AG09319 (cell line): Measurements from ENCODE around the gene COL23A1.

Source experiments
- DNase-seq: peaks from one replicate; pipeline ENCODE4 v3.0.0-alpha.2; 2010; ENCODE audit warnings: low read depth; ENCODE audit errors: extremely low read depth
- TF ChIP-seq, protein P1 (sequence below): IDR thresholded peaks from 2 replicates; pipeline ENCODE4 v1.5.1; 2011; ENCODE audit warnings: low read depth, mild to moderate bottlenecking, inconsistent platforms, low read length, moderate library complexity

The COL23A1 gene

DNA sequence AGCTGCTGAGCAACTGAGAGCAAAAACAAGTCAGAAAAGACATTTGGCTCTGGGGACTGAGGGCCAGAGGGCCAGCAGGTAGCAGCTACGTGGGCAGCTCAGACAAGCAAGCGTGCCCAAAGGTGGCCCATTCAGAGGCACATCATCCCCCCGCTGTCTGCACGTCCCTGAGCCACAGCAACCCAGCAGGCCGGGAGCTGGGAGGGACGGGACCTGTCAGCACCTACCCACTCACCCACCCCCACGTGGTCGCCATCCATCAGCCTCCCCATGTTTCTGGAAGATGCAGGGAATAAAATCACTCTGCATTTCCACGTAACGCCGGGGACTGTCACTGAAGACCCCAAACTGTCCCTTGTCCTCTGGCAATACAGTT lies 167.8 kb downstream of the COL23A1 start:
- TF ChIP-seq, protein P1, sequence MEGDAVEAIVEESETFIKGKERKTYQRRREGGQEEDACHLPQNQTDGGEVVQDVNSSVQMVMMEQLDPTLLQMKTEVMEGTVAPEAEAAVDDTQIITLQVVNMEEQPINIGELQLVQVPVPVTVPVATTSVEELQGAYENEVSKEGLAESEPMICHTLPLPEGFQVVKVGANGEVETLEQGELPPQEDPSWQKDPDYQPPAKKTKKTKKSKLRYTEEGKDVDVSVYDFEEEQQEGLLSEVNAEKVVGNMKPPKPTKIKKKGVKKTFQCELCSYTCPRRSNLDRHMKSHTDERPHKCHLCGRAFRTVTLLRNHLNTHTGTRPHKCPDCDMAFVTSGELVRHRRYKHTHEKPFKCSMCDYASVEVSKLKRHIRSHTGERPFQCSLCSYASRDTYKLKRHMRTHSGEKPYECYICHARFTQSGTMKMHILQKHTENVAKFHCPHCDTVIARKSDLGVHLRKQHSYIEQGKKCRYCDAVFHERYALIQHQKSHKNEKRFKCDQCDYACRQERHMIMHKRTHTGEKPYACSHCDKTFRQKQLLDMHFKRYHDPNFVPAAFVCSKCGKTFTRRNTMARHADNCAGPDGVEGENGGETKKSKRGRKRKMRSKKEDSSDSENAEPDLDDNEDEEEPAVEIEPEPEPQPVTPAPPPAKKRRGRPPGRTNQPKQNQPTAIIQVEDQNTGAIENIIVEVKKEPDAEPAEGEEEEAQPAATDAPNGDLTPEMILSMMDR = no peak
- DNase-seq = no peak

DNA sequence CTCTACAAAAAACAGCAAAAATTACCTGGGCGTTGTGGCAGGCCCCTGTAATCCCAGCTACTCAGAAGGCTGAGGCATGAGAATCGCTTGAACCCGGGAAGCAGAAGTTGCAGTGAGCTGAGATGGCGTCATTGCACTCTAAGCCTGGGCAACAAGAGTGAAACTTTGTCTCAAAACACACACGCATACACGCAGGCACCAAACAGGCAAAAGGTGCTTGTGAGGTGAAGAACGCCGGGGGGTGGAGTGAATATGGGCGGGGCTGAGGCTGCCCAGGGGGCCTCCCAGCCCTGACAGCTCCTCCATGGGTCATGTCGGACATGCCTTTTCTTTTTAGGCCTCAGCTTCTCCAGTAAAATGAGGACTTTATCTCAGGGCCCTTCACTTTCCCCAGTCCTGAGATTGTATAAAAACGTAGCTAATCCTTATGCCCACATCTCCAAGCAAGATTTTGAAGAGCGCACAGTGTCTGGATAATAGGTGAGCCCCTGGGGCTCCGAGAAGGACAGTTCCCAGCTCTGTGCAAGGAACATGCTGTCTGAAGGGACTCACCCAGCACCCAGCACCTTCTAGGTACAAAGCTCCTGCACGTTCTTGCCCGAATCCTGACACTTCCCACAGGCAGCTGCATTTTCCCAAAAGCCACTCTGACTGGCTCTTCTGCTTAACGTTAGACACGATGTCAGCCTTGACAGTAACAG lies 168.3 kb downstream of the COL23A1 start:
- TF ChIP-seq, protein P1 = no peak
- DNase-seq = no peak

DNA sequence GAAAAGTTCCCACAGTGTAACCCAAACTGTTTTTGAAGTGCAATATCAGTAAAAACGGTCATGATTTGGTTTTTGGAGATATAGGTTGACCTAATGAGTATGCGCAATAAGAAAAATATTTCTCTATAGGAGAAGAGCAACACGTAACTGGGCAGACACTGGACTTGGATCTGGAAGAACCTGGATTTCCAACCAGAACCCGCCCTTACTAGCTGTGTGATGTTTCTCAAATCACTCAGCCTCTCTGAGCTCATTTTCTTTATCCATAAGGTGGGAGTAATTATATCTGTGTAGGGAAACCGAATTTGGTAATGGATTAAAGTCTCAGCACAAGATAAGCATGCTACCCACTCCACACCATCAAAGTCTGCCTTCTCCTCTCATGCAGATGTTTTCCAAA lies 169.1 kb downstream of the COL23A1 start:
- no peak for DNase-seq
- TF ChIP-seq, protein P1 = no peak

DNA sequence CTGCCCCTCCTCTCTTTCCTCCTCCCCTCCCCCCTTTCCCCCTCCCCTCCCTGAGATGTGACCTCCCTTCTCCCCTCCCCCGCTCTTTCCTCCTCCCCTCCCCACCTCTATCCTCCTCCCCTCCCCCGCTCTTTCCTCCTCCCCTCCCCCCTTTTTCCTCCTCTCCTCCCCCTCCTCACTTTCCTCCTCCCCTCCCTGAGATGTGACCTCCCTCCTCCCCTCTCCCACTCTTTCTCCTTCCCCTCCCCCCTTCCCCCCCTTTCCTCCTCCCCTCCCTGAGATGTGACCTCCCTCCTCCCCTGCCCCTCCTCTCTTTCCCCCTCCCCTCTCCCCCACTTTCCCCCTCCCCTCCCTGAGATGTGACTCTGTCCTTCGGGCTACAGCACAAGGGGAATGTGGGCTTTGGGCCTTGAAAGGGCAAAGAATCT lies 169.8 kb downstream of the COL23A1 start:
- TF ChIP-seq, protein P1 = no peak
- no peak for DNase-seq

DNA sequence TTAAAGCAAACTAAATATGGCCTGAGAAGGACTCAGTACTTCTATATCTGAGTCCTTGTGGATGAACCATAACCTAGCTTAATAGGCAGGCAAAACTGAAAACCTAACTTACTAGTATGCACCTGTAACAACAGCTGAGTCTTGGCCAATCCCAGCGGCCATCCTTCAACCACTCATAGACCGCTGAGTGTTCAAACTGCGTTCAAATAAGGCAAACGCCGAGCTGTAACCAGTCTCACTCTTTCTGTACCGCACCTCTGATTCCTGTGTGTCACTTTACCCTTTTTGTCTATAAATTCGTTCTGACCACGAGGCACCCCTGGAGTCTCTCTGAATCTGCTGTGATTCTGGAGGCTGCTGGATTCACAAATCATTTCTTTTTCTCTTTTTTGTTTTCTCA lies 170.5 kb downstream of the COL23A1 start:
- no peak for DNase-seq
- TF ChIP-seq, protein P1 = no peak

DNA sequence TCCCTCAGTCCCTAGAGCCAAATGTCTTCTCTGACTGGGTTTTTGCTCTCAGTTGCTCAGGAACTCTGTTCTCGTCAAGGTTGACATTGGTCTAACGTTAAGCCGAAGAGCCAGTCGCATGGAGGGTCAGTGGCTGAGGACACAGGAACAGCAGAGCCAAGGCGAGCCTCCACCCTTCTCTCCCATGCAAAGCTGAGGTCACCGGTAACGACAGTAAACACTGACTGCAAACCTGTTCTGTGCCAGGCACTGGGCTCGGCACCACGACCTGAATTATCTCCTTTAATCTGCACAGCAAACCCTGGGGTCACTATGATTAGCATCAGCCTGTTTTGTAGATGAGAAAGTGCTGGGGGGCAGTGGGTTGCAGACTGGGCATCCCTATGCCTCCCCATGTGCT lies 171.0 kb downstream of the COL23A1 start:
- TF ChIP-seq, protein P1 = no peak
- DNase-seq = no peak

DNA sequence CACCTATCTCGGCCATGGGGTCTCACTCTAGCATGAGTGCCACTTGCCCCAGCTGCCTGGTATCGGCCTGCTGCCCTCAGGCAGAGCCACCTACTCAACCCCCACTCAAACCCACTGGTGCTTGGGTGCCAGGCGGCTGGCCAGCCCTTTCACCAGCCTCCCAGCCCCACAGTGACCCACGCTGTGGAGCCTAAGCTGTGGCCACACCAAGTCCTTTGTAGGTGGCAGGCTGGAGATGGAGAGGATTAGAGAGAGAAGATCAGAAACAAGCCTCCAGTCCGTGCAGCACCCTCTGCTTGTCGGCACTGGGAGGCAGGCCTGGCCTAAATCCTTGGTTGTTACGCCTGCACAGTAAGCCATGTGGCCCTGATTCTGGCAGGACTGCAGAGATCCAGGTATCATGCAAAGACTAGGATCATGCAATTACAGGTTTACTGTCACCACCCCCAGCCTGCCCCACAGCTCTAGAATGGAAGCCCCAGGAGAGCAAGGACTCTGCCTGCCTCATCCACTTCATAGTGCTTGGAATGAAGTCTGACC lies 171.7 kb downstream of the COL23A1 start:
- no peak for DNase-seq
- TF ChIP-seq, protein P1 = no peak
